Thyroid gland (tissue), 4 donors: ENCODE data around the gene RNF186. TPM values are rescaled to one million over a fixed set of nuclear protein-coding genes. Genes with fewer than 3 reads are reported as not detected.

ENCODE experiments used
- DNase-seq, 2 donors: peaks; one replicate each; pipeline ENCODE4 v3.0.0-alpha.2; 2019
- H3K27ac ChIP-seq, 3 donors: fragments of 200-600 bp; sonication (generic); 1 replicate in 2 of 3; 2 replicates in 1 of 3; pipeline ENCODE4 v1.5.1; 2016 to 2019; ENCODE audit warnings: mild to moderate bottlenecking in 1 of 3, moderate library complexity in 1 of 3
- H3K27me3 ChIP-seq: fragments of 200-600 bp; sonication (generic); one replicate; pipeline ENCODE4 v1.5.1; 2019
- H3K36me3 ChIP-seq, 2 donors: fragments of 200-600 bp; sonication (generic); one replicate each; pipeline ENCODE4 v1.5.1; 2016 to 2019
- H3K4me1 ChIP-seq, 2 donors: fragments of 200-600 bp; sonication (generic); one replicate each; pipeline ENCODE4 v1.5.1; 2017 to 2019
- H3K4me3 ChIP-seq, 3 donors: fragments of 200-600 bp; sonication (generic); replicated peaks in 1 of 3; 1 replicate in 2 of 3; 2 replicates in 1 of 3; pipeline ENCODE4 v1.5.1; 2016; ENCODE audit warnings: mild to moderate bottlenecking in 1 of 3
- H3K9me3 ChIP-seq: fragments of 200-600 bp; sonication (generic); one replicate; pipeline ENCODE4 v1.5.1; 2017
- POLR2A ChIP-seq, 2 donors: fragments of 450-650 bp; IDR thresholded peaks; one replicate each; pipeline ENCODE4 v1.6.1; 2017; ENCODE audit warnings: antibody characterized with exemption in 2 of 2, mild to moderate bottlenecking in 2 of 2, moderate library complexity in 1 of 2
- WGBS, 2 donors: methylation state at CpG; one replicate each; pipeline ENCODE4 v1.1.5; 2017; 5-methylcytosine and 5-hydroxymethylcytosine counted together
- intact Hi-C: fragments of 100-400 bp; cut with DNase I; formaldehyde crosslinking; loops from one replicate; pipeline ENCODE4 v1.15.1; 2023
- total RNA-seq, 4 donors: library from RNA; depleted of rRNA; stranded (reverse); fragments of >200 nt; gene quantifications; one replicate each; pipeline ENCODE4 v1.2.3, GENCODE V29; 2016
- TF ChIP-seq, protein P1 (sequence below), 6 experiments: fragments of 200-600 bp in 3 of 6; fragments of 450-650 bp in 3 of 6; sonication (generic) in 3 of 6; IDR thresholded peaks; one replicate each; pipeline ENCODE4 v1.5.1; 2016 to 2019; ENCODE audit warnings: antibody characterized with exemption in 6 of 6, mild to moderate bottlenecking in 2 of 6, inconsistent platforms in 1 of 6, moderate library complexity in 1 of 6

RNF186 gene
- total RNA-seq, 4 donors from 2014 or later, result not detected

DNA sequence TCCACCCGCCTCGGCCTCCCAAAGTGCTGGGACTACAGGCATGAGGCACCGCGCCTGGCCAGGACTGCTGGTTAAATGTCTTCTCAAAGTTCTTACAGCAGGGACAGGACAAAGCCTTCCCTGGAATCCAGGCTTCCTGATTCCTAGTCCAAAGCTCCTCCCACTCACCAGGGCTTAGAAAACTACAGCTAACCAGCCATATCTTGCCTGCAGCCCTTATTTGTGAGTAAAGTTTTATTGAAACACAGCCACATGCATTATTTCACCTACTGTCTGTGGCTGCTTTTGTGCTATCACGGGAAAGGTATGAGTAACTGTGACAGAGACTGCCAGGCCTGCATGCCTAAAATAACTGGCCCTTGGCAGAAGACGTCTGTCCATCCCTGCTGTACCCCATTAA, 39.8 kb downstream of the RNF186 start:
- Histone ChIP-seq H3K4me3 (no peak overlapping the region), H3K27me3 (no peaks in the 10 kb centered on the region), H3K27ac (no peak overlapping the region), H3K9me3 (no peaks in the 10 kb centered on the region), H3K4me1 (no peaks in the 10 kb centered on the region), H3K36me3 (peaks cover 17 to 41% of the 10 kb centered on the region in 2 donors)
- intact Hi-C loops, result no loop called here
- no peak for DNase-seq
- WGBS, 2 donors, result 90 to 97% methylated on average over 6 of the region's 6 CpGs
- TF ChIP-seq POLR2A (IDR thresholded peaks at IDR 0.05), result no peak
- TF ChIP-seq, protein P1, sequence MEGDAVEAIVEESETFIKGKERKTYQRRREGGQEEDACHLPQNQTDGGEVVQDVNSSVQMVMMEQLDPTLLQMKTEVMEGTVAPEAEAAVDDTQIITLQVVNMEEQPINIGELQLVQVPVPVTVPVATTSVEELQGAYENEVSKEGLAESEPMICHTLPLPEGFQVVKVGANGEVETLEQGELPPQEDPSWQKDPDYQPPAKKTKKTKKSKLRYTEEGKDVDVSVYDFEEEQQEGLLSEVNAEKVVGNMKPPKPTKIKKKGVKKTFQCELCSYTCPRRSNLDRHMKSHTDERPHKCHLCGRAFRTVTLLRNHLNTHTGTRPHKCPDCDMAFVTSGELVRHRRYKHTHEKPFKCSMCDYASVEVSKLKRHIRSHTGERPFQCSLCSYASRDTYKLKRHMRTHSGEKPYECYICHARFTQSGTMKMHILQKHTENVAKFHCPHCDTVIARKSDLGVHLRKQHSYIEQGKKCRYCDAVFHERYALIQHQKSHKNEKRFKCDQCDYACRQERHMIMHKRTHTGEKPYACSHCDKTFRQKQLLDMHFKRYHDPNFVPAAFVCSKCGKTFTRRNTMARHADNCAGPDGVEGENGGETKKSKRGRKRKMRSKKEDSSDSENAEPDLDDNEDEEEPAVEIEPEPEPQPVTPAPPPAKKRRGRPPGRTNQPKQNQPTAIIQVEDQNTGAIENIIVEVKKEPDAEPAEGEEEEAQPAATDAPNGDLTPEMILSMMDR (IDR thresholded peaks at IDR 0.05), result no peak

DNA sequence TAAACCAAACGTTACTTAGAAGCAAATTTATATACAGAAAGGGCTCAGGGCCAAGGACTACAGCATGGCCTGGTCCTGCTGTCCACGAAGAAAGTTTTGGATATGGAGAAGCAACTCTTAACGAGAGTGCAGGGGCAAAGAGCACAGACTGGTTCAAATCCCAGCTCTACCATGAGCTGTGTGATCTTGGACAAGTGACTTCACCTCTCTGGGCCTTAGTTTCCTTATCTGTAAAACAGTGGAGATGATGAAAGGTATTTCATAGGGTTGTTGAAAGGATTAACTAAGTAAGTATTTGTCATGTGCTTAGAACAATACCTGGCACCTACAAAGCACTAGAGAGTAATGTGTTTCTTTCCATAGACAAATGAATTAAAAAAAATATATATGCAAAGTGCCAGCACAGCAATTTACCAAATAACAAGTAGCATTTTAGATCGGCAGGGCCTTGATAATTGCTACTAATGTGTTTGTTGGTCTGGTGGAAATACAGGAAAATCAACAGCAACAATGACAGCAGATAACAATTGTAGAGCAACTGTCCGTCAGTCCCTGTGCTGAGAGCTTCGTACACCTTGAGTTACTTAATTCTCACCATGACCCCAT, 40.8 kb downstream of the RNF186 start:
- H3K27ac ChIP-seq, result no peak overlapping the region
- intact Hi-C loops, result no loop called here
- no peaks in the 10 kb centered on the region for H3K9me3 ChIP-seq
- TF ChIP-seq POLR2A (IDR thresholded peaks at IDR 0.05), result no peak
- TF ChIP-seq, protein P1 (IDR thresholded peaks at IDR 0.05), result no peak
- H3K27me3 ChIP-seq, result no peaks in the 10 kb centered on the region
- no peaks in the 10 kb centered on the region for H3K4me1 ChIP-seq
- H3K36me3 ChIP-seq, result peaks cover 17 to 41% of the 10 kb centered on the region in 2 donors
- no peak overlapping the region for H3K4me3 ChIP-seq
- WGBS, 2 donors, result 86 to 90% methylated on average over 6 of the region's 6 CpGs
- DNase-seq, result no peak

DNA sequence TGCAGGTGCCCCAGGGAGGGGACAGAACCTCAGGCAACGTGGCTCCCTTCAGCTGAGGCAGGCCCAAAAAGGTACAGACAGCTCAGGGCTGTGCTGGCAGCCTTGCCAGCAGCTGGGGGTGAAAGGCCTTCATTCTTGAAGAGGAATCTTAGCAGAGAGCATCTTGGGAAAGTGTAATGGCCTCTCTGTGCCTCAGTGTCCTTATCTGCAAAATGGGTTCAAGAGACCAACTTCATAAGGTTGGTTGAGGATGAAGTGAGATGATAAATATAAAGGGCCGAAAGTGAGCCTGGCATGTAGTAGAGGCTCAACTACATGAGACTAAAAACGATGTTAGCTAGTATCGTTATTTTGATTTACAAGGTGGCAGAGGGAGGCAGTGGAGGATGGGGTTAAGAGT, 41.6 kb downstream of the RNF186 start:
- WGBS, 2 donors, result 93% methylated on average over 4 of the region's 4 CpGs
- H3K4me3 ChIP-seq, result no peak overlapping the region
- H3K27ac ChIP-seq, result no peak overlapping the region
- intact Hi-C loops, result no loop called here
- peaks cover 17 to 34% of the 10 kb centered on the region in 2 donors for H3K36me3 ChIP-seq
- TF ChIP-seq POLR2A (IDR thresholded peaks at IDR 0.05), result no peak
- TF ChIP-seq, protein P1 (IDR thresholded peaks at IDR 0.05), result no peak
- no peaks in the 10 kb centered on the region for H3K4me1 ChIP-seq
- no peak for DNase-seq
- H3K9me3 ChIP-seq, result no peaks in the 10 kb centered on the region
- no peaks in the 10 kb centered on the region for H3K27me3 ChIP-seq

DNA sequence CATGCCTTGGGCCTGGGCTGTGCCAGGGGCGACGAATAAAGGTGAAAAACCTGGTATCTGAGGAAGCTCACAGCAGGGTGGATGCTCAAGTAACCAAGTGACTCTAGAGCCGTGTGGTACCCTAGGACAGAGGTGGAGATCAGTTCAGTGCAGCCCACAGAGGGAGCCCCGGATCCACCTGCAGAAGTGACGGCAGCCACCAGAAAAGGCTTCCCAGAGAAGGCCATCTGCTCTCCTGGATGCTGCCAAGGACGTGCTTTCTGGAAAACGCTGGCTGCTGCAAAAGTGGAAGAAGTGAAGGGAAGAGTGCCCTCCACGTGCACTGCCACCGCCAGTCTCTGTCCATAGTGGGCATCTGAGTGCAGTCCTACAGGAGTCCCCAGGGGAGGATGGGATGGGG, 43.0 kb downstream of the RNF186 start:
- intact Hi-C loops, result no loop called here
- TF ChIP-seq, protein P1 (IDR thresholded peaks at IDR 0.05), result no peak
- no peak for TF ChIP-seq POLR2A (IDR thresholded peaks at IDR 0.05)
- Histone ChIP-seq H3K27ac (no peak overlapping the region), H3K27me3 (no peaks in the 10 kb centered on the region), H3K4me3 (no peak overlapping the region), H3K4me1 (no peaks in the 10 kb centered on the region), H3K36me3 (peaks cover 17 to 29% of the 10 kb centered on the region in 2 donors), H3K9me3 (no peaks in the 10 kb centered on the region)
- no peak for DNase-seq
- WGBS, 2 donors, result 84 to 88% methylated on average over 9 of the region's 9 CpGs

DNA sequence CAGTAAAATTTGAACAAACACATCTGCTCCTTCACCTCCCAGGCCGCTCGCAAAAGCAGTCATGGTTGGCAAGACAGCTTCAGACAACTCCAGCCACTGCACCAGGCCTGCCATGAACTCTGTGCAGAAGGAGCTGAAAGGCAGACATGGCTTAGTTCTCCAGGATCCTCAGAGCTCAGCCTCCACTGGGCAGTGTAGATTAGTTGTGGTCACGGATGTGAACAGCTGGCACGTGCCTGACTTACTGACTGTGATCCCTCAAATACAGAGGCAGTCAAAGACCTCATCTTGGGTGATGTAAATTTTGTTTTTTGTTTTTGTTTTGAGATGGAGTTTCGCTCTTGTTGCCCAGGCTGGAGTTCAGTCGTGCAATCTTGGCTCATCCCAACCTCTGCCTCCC, 43.7 kb downstream of the RNF186 start:
- Histone ChIP-seq H3K4me3 (no peak overlapping the region), H3K4me1 (no peaks in the 10 kb centered on the region), H3K9me3 (no peaks in the 10 kb centered on the region), H3K27ac (no peak overlapping the region), H3K27me3 (no peaks in the 10 kb centered on the region), H3K36me3 (peaks cover 17 to 28% of the 10 kb centered on the region in 2 donors)
- intact Hi-C loops, result no loop called here
- DNase-seq, result peak in 1 of 2 donors; percentile 48
- TF ChIP-seq, protein P1 (IDR thresholded peaks at IDR 0.05), result no peak
- TF ChIP-seq POLR2A (IDR thresholded peaks at IDR 0.05), result no peak
- 81 to 92% methylated on average over 6 of the region's 6 CpGs for WGBS, 2 donors
